ENCODE measurements around the gene DBP.

DNA sequence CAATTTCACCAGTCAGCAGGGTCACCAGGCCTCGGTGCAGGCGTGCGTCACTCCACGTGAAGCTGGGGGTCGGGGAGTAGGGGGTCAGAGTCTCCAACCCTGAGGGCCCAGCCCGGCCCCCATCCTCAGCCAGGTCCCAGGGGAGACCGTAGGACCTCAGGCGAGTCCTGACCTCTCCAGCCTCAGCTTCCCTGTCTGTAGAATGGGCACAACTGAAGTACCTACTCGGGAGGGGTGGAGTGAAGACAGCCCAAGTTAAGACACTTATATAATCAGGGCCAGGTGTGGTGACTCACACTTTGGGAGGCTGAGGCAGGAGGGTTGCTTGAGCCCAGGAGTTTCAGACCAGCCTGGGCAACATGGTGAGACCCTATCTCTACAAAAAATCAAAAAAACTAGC, 33.3 kb downstream of the DBP start:
- TF ChIP-seq, protein P1, sequence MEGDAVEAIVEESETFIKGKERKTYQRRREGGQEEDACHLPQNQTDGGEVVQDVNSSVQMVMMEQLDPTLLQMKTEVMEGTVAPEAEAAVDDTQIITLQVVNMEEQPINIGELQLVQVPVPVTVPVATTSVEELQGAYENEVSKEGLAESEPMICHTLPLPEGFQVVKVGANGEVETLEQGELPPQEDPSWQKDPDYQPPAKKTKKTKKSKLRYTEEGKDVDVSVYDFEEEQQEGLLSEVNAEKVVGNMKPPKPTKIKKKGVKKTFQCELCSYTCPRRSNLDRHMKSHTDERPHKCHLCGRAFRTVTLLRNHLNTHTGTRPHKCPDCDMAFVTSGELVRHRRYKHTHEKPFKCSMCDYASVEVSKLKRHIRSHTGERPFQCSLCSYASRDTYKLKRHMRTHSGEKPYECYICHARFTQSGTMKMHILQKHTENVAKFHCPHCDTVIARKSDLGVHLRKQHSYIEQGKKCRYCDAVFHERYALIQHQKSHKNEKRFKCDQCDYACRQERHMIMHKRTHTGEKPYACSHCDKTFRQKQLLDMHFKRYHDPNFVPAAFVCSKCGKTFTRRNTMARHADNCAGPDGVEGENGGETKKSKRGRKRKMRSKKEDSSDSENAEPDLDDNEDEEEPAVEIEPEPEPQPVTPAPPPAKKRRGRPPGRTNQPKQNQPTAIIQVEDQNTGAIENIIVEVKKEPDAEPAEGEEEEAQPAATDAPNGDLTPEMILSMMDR (IDR thresholded peaks at IDR 0.05), result no peak
- no peak for TF ChIP-seq POLR2A (IDR thresholded peaks at IDR 0.05)
